HG03280 (cell line): Measurements from ENCODE around the gene NDUFA12.
"Not testable (repeated sequence)": the region's sequence is repeated elsewhere in the genome, so short reads cannot be mapped to it uniquely, and the experiment has no call there.

Source experiments
- ATAC-seq: cut with Tn5 transposase; IDR thresholded peaks from one replicate; pipeline ENCODE4 v1.9.1; 2021; ENCODE audit warnings: mild to moderate bottlenecking, moderate library complexity; ENCODE audit not compliant: unreplicated experiment

Gene NDUFA12

GRCh38 chr12:95003213-95003920, at the start of gene NDUFA12:
TSS of gene NDUFA12 (minus strand) at chr12:95003697. CDS start at chr12:95003680, 17 bp downstream.
- ATAC-seq, result peak; percentile 100

- ATAC-seq, result no peak
Measured at GRCh38 chr12:95051241-95051640, 47.7 kb upstream of the NDUFA12 start.

GRCh38 chr12:95037906-95038305, 34.4 kb upstream of the NDUFA12 start:
- ATAC-seq, result no peak

GRCh38 chr12:95034750-95035149, 31.3 kb upstream of the NDUFA12 start:
- ATAC-seq, result no peak

GRCh38 chr12:95022477-95022876, 19.0 kb upstream of the NDUFA12 start:
- no peak for ATAC-seq

- ATAC-seq, result no peak
Measured at GRCh38 chr12:95017482-95017881, 14.0 kb upstream of the NDUFA12 start.

- no peak for ATAC-seq
Measured at GRCh38 chr12:95016120-95016519, 12.6 kb upstream of the NDUFA12 start.

- no peak for ATAC-seq
Measured at GRCh38 chr12:95014554-95014953, 11.1 kb upstream of the NDUFA12 start.

GRCh38 chr12:95006206-95006605, 2.7 kb upstream of the NDUFA12 start:
- ATAC-seq, result no peak

- ATAC-seq, result no peak
Measured at GRCh38 chr12:95004610-95005009, 1.1 kb upstream of the NDUFA12 start.

- ATAC-seq, result peak; percentile 2
Measured at GRCh38 chr12:95003921-95004272, 400 bp upstream of the NDUFA12 start.

GRCh38 chr12:95002754-95003153, 743 bp downstream of the NDUFA12 start:
- no peak for ATAC-seq

- no peak for ATAC-seq
Measured at GRCh38 chr12:94998326-94998725, 5.2 kb downstream of the NDUFA12 start.

GRCh38 chr12:94997726-94998125, 5.8 kb downstream of the NDUFA12 start:
- ATAC-seq, result no peak

- ATAC-seq, result no peak
Measured at GRCh38 chr12:94997061-94997460, 6.4 kb downstream of the NDUFA12 start.

- ATAC-seq, result no peak
Measured at GRCh38 chr12:94994312-94994711, 9.2 kb downstream of the NDUFA12 start.

- ATAC-seq, result not testable (repeated sequence)
Measured at GRCh38 chr12:94993855-94994254, 9.6 kb downstream of the NDUFA12 start.

GRCh38 chr12:94990222-94990621, 13.3 kb downstream of the NDUFA12 start:
- ATAC-seq, result no peak

- ATAC-seq, result no peak
Measured at GRCh38 chr12:94988471-94988870, 15.0 kb downstream of the NDUFA12 start.

- no peak for ATAC-seq
Measured at GRCh38 chr12:94987801-94988200, 15.7 kb downstream of the NDUFA12 start.

- ATAC-seq, result no peak
Measured at GRCh38 chr12:94987076-94987669, 16.3 kb downstream of the NDUFA12 start.

GRCh38 chr12:94985099-94985498, 18.4 kb downstream of the NDUFA12 start:
- not testable (repeated sequence) for ATAC-seq

- no peak for ATAC-seq
Measured at GRCh38 chr12:94983321-94983720, 20.2 kb downstream of the NDUFA12 start.
